ENCODE results near the gene POLR1G. TPM values are rescaled to one million over a fixed set of nuclear protein-coding genes. Genes with fewer than 3 reads are reported as not detected.

Gene POLR1G
- total and polyA plus RNA-seq, 9 of the 15 experiments (the other 6 are each of a cell fraction or from before 2014, with no cell fraction given) = 3.0 to 50.1 (median 27.4) TPM

DNA sequence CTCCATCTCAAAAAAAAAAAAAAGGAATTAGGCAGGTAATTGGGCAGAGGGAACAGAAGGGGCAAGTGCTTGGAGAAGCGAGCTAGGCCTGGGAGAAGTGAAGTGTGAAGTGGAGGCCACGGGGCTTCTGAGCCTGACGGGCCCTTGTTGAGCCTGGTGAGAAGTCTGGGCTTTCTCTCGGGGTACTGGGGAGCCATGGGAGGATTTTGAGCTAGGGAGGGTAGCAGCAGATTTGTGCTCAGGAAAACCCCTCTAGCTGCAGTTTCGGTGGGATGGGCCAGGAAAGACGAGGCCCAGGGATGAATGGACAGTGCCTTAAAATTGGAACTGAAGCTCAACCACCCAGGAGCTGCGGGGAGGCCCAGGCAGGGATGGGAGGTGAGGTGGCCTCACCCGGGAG is 8.0 kb downstream of the POLR1G start:
- TF ChIP-seq RBM25 (IDR thresholded peaks at IDR 0.05; ENCODE audit: low read depth, low read length, severe bottlenecking) (peak; percentile 36), NR2F6 (CRISPR knock-in tag; IDR thresholded peaks at IDR 0.05) (no peak), WHSC1 (IDR thresholded peaks at IDR 0.05; ENCODE audit: low read length) (no peak), ZNF766 (CRISPR knock-in tag; conservative IDR thresholded peaks at IDR 0.05) (no peak), KDM2B (CRISPR knock-in tag; IDR thresholded peaks at IDR 0.05) (no peak), BCOR (IDR thresholded peaks at IDR 0.05) (0 out of 2 replicates have a peak, but pooled peaks have one; percentile 31), PHF20 (IDR thresholded peaks at IDR 0.05; ENCODE audit: partially characterized antibody) (no peak), ZFP36 (IDR thresholded peaks at IDR 0.05; ENCODE audit: low read depth, low read length, partially characterized antibody) (peak; percentile 65), C11orf30 (IDR thresholded peaks at IDR 0.05; ENCODE audit: low read depth) (no peak), SAFB (IDR thresholded peaks at IDR 0.05; ENCODE audit: borderline replicate concordance, low read depth, low read length) (no peak), ZFPM2 (CRISPR knock-in tag; IDR thresholded peaks at IDR 0.05) (no peak), ZNF696 (CRISPR knock-in tag; conservative IDR thresholded peaks at IDR 0.05) (no peak), MCM3 (IDR thresholded peaks at IDR 0.05) (no peak)
- Histone ChIP-seq H3K4me1 (replicated peaks in 1 of 2; ENCODE audit: control insufficient read depth in 2 of 2, insufficient read depth in 2 of 2, low read length in 2 of 2) (peaks cover 2 to 23% of the 10 kb centered on the region in 2 experiments; a peak in 4 of 5 replicates), H3K9me3 (replicated peaks; ENCODE audit: control insufficient read depth, insufficient read depth, low read depth, low read length) (no peaks in the 10 kb centered on the region), H3K9ac (ENCODE audit: insufficient read depth in 1 of 2, low read depth in 2 of 2, low read length in 2 of 2) (peak overlapping the region in 1 of 2 experiments; percentile 78; a peak in 2 of 4 replicates), H3K4me2 (ENCODE audit: insufficient read depth, low read length) (no peak overlapping the region), H2AFZ (ENCODE audit: low read depth, low read length) (no peak overlapping the region), H3K4me3 (no peak overlapping the region), H3K9me1 (ENCODE audit: control insufficient read depth, insufficient read depth, low read length) (no peaks in the 10 kb centered on the region), H4K20me1 (replicated peaks; ENCODE audit: control insufficient read depth, insufficient read depth, low read length) (no peaks in the 10 kb centered on the region), H3K27me3 (ENCODE audit: control insufficient read depth in 2 of 2, insufficient read depth in 2 of 2, low read length in 2 of 2) (no peaks in the 10 kb centered on the region), H3K27ac (ENCODE audit: extremely low read depth, low read depth, low read length) (no peak overlapping the region), H3K79me2 (ENCODE audit: control insufficient read depth, insufficient read depth, low read length) (peaks cover 4% of the 10 kb centered on the region; the same call in 1 of the 3 replicates), H3K36me3 (ENCODE audit: control insufficient read depth, insufficient read depth, low read length) (peaks cover 70% of the 10 kb centered on the region; the same call in 2 of the 3 replicates)
- ATAC-seq = no peak
- in situ Hi-C loops (cut with MboI) (no loop called here), intact Hi-C loops (cut with micrococcal nuclease) (no loop called here)
- POLR2A ChIA-PET = interaction anchor here (0.6 to 1.8 kb wide), 3 partner anchors 9 to 1818 kb away, joined by 3 to 5 read pairs (median 3); partner anchors contain the start of gene ZNF576
- BruUV-seq (replicated peaks) = no TSS peak
- FAIRE-seq = no peak
- 88% methylated on average over 7 of the region's 8 CpGs for WGBS (ENCODE audit: insufficient coverage, low coverage, missing lambda C conversion rate)
- CTCF ChIA-PET (ENCODE audit: low intra/inter-chr PET ratio) = no interaction called here
- DNase-seq (ENCODE audit: extremely low read depth in 1 of 4, low spot score in 3 of 4) = peak in 1 of 4 experiments; percentile 7

All from K562 (cell line).